A673 (cell line): ENCODE results near the gene NPAS4. TPM values are rescaled to one million over a fixed set of nuclear protein-coding genes. Genes with fewer than 3 reads are reported as not detected.

Source experiments
- BruUV-seq: library from RNA; stranded (reverse); fragments of 400-500 nt; replicated peaks from 2 replicates; lab custom pipeline; 2021; lab: Mats Ljungman, UMichigan
- CTCF ChIA-PET: fragments of 300-600 bp; sonication (Branson Sonifier 250); formaldehyde crosslinking; loops from one replicate; lab custom pipeline; 2022; ENCODE audit warnings: antibody characterized with exemption; lab: Charles Lee
- POLR2A ChIA-PET: fragments of 300-600 bp; sonication (Branson Sonifier 250); formaldehyde crosslinking; loops from one replicate; lab custom pipeline; 2022; ENCODE audit warnings: antibody characterized with exemption; ENCODE audit not compliant: low non-redundant PET; lab: Charles Lee
- DNase-seq: peaks from one replicate; pipeline ENCODE4 v3.0.0-alpha.2; 2015; ENCODE audit warnings: low spot score
- H3K27ac ChIP-seq: fragments of 200-600 bp; sonication (generic); 2 replicates; pipeline ENCODE4 v1.5.1; 2016; ENCODE audit warnings: mixed run types, low read depth, mild to moderate bottlenecking, mixed read lengths, antibody characterized with exemption, low read length; ENCODE audit not compliant: poor library complexity, severe bottlenecking
- H3K27me3 ChIP-seq: fragments of 200-600 bp; sonication (generic); replicated peaks from 2 replicates; pipeline ENCODE4 v1.6.1; 2017; ENCODE audit warnings: mixed run types, low read depth, mild to moderate bottlenecking, mixed read lengths, antibody characterized with exemption, low read length; ENCODE audit not compliant: insufficient read depth, poor library complexity
- H3K36me3 ChIP-seq: fragments of 200-600 bp; sonication (generic); 2 replicates; pipeline ENCODE4 v1.6.1; 2016; ENCODE audit warnings: mixed run types, mild to moderate bottlenecking, mixed read lengths, antibody characterized with exemption, low read length; ENCODE audit not compliant: insufficient read depth, poor library complexity, severe bottlenecking
- H3K4me1 ChIP-seq: fragments of 200-600 bp; sonication (generic); 2 replicates; pipeline ENCODE4 v1.6.1; 2017; ENCODE audit warnings: mixed run types, mild to moderate bottlenecking, mixed read lengths, antibody characterized with exemption, low read length; ENCODE audit not compliant: insufficient read depth, poor library complexity, severe bottlenecking
- H3K4me3 ChIP-seq: fragments of 200-600 bp; sonication (generic); 2 replicates; pipeline ENCODE4 v1.5.1; 2016; ENCODE audit warnings: low read depth, mixed run types, mild to moderate bottlenecking, mixed read lengths, low read length; ENCODE audit not compliant: poor library complexity, severe bottlenecking
- H3K9me3 ChIP-seq: fragments of 200-600 bp; sonication (generic); 2 replicates; pipeline ENCODE4 v1.6.1; 2016; ENCODE audit warnings: mixed run types, low read depth, mild to moderate bottlenecking, mixed read lengths, antibody characterized with exemption, low read length; ENCODE audit not compliant: poor library complexity, severe bottlenecking
- CTCF ChIP-seq: fragments of 300-800, 200-600 bp; sonication (generic); conservative IDR thresholded peaks from 2 replicates; pipeline ENCODE4 v1.5.1; 2017; ENCODE audit warnings: low read depth, mild to moderate bottlenecking, antibody characterized with exemption, low read length, moderate library complexity, mixed read lengths
- EZH2 ChIP-seq: fragments of 200-600 bp; sonication (generic); IDR thresholded peaks from 2 replicates; pipeline ENCODE4 v1.6.1; 2017; ENCODE audit warnings: borderline replicate concordance, low read depth, mild to moderate bottlenecking, mixed read lengths, antibody characterized with exemption, low read length; ENCODE audit not compliant: poor library complexity, severe bottlenecking
- intact Hi-C: fragments of 100-400 bp; cut with micrococcal nuclease; formaldehyde crosslinking; loops from one replicate; pipeline ENCODE4 v1.10.0; 2022; ENCODE audit not compliant: unreplicated experiment
- total RNA-seq: library from RNA; stranded (reverse); gene quantifications from 2 replicates; pipeline ENCODE4 v1.2.3, GENCODE V29; 2021

NPAS4 gene
- total RNA-seq, 1 experiment from 2014 or later: not detected

GRCh38 chr11:66388780-66389386 is 32.0 kb upstream of the NPAS4 start:
- no TSS peak for BruUV-seq
- no peak overlapping the region for H3K4me3 ChIP-seq
- H3K27ac ChIP-seq: no peak overlapping the region
- peak; percentile 91 for DNase-seq
- intact Hi-C loops: loop anchor here (5.0 kb wide), 2 partner anchors 48 to 77 kb away; partner anchors contain the start of gene MRPL11
- peaks cover 2% of the 10 kb centered on the region for H3K4me1 ChIP-seq
- no peaks in the 10 kb centered on the region for H3K27me3 ChIP-seq
- CTCF ChIA-PET: interaction anchor here (0.5 to 1.8 kb wide), 12 partner anchors 8 to 1417 kb away, joined by 3 to 11 read pairs (median 4); partner anchors contain the start of genes DPP3, MRPL11 and SLC29A2
- no peaks in the 10 kb centered on the region for H3K36me3 ChIP-seq
- POLR2A ChIA-PET: no interaction called here
- TF ChIP-seq EZH2 (no peak), CTCF (peak; percentile 96)
- no peaks in the 10 kb centered on the region for H3K9me3 ChIP-seq

DNA sequence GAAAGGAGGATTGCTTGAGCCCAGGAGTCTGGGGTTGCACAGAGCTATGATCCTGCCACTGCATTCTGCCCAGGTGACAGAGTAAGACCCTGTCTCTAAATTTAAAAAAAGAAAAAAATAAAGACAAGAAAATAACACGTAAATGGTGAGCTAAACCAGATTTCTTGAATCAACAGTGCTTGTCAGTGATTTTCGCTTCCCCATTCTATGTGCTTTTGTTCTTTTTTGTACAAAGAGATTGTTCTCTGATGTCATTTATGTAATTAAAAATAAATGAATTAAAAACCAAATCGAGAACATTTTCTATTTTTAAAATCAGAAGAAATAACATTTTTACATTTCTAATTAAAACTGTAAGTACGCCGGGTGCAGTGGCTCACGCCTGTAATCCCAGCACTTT is 29.5 kb upstream of the NPAS4 start:
- ChIA-PET CTCF (no interaction called here), POLR2A (no interaction called here)
- Histone ChIP-seq H3K36me3 (no peaks in the 10 kb centered on the region), H3K4me3 (no peak overlapping the region), H3K27ac (no peak overlapping the region), H3K9me3 (no peaks in the 10 kb centered on the region), H3K4me1 (no peaks in the 10 kb centered on the region), H3K27me3 (no peaks in the 10 kb centered on the region)
- BruUV-seq: no TSS peak
- DNase-seq: no peak
- intact Hi-C loops: no loop called here
- TF ChIP-seq EZH2 (no peak), CTCF (no peak)

GRCh38 chr11:66393954-66394353 is 26.9 kb upstream of the NPAS4 start:
- CTCF ChIA-PET: interaction anchor here (0.5 kb wide), 1 partner anchor 93 kb away, joined by 4 read pairs; no protein-coding TSS in a partner anchor
- BruUV-seq: no TSS peak
- H3K4me3 ChIP-seq: no peak overlapping the region

More at GRCh38 chr11:66393954-66394353, 26.9 kb upstream of the NPAS4 start:
- no peaks in the 10 kb centered on the region for H3K4me1 ChIP-seq
- TF ChIP-seq CTCF (no peak), EZH2 (no peak)
- DNase-seq: no peak
- no peak overlapping the region for H3K27ac ChIP-seq
- no peaks in the 10 kb centered on the region for H3K27me3 ChIP-seq
- no peaks in the 10 kb centered on the region for H3K9me3 ChIP-seq
- intact Hi-C loops: no loop called here
- H3K36me3 ChIP-seq: no peaks in the 10 kb centered on the region
- POLR2A ChIA-PET: no interaction called here
